ENCODE results near the gene LGALS7B.
"Not testable (repeated sequence)": the region's sequence is repeated elsewhere in the genome, so short reads cannot be mapped to it uniquely, and the experiment has no call there.

The LGALS7B gene

DNA sequence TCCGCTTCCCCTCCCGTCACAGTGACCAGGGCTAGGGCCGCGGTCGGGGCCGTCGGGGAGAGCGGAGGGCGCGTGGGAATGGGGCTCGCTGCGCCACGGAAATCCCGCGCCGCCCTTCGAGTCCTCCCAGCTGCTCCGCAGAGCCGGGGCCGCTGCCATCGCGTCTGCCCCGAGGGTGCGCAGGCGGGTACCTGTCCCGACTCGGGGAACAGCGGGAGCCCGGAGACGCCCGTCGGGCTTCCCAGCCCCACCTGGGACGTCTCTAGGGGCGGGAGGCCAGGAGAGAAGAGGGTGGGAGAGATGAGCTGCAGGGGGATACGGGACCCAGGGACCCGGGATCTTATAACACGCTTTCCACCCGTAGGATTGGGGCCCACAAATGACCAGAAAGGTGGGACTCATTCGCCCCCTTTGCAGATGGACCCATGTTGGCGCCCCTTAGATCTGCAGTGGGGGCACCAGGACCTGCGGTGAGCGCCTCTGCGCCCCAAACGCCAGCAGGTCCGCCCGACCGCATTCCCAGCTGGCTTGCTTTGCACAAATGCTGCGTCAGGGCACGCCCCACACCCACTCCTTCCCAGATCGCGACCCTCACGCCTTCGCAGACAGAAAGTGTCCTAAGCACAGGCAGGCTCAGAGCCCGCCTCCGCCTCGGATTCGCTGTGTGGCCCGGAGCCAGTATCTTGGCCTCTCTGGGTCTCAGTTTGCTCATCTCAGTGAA lies 18.6 kb upstream of the LGALS7B start:
- not testable (repeated sequence) for DNase-seq

DNA sequence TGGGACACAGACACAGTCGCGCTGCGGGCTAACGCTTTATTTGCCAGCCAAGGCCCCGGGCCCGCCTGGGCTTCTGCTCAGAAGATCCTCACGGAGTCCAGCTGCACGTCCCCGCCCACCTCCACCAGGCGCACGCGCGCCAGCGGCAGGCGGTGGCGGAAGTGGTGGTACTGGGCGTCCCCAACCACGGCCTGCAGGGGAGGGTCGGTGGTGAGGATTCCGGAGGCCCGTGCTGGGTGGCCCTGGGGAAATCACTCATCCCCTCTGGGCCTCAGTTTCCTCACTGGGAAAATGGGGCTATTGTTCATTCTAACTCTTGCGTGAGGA lies 18.1 kb upstream of the LGALS7B start:
- DNase-seq: not testable (repeated sequence)

DNA sequence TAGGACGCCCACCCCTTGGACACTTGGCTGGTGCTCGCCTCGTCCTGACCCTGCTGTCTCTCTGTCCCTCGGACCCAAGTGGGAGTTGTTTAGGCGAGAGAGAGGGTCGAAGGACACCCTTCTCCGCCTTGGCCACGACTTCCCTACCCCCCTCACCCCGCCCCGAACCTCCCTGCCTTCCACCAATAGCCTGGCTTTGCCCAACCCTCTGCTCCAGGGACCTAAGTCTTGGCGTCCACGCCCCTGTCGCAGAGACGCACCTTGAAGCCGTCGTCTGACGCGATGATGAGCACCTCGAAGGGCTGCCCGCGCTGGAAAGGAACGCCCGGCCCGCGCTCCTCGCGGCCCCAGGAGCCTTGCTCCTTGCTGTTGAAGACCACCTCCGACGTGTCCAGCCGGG lies 17.4 kb upstream of the LGALS7B start:
- not testable (repeated sequence) for DNase-seq

DNA sequence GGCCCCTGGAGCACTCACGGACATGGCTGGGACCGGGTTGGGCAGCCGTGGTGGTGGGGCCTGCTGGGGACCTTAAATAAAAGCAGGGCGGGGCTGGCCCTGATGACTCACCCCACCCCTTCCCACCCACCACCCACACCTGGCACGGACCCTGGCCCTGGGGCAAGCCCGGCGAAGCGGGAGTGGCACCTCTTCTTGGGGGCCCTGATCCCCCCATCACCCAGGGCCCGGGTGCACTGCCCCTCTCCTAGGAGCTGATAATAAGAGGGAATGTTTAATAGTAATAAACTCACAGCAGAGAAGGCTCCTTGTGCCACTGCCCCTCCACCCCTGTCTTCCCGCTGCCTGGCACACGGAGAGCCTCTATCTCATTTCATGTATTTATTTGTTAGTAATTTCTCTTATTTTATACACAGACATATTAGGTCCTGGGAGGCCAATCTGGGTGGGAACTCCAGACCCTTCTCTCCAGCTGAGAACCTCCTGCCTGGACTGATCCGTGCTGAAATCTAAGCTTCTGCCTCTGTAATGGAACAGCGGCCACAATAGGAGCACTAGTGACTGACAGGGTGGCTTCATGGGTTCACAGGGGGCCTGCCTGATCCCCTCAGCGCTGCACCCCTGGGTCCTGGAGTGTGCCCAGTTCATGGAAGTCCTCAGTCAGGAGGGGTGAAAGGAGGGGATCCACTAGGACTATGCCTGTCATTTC lies 15.4 kb upstream of the LGALS7B start, which contains the start of gene LGALS7:
LGALS7 (minus strand) TSS at position 49 of the 709 bp plus-strand sequence; CDS start at position 24, 25 bp downstream.
- DNase-seq: no peak

DNA sequence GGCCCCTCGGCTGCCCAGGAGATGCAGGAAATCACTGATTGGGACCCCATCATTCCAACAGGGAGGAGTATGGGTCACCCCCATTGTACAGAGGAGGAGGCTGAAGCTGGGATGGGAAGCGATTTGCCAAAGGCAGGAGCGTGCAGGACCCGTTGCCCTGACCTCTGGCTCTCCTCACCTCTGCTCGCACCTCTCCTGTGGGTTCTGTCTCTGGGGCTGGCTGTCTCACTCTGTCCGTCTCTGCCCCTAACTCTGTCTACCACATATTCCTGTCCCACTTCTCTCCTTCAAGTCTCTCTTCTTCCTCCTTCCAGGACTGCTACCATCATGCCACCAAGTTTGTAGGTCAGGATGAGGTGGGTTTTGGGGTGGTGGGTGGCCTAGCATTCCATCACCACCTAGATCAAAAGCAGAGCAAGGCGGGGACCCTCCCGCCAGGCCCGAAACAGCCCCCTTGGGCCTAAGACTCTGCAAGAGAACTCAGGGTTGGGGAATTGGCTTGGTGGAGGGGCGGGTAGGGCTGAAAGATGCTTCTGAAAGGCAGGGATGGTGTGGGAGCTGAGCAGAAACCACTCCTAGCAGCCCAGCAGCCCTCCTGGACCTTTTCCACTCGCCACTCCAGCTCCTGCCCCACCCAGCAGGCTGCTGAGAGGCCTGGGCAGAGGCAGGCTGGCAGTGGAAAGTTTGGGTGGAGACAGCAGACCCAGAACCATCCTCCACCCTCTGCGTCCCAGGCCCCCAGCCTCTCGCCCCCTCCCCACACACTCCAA lies 14.6 kb upstream of the LGALS7B start:
- DNase-seq: no peak

DNA sequence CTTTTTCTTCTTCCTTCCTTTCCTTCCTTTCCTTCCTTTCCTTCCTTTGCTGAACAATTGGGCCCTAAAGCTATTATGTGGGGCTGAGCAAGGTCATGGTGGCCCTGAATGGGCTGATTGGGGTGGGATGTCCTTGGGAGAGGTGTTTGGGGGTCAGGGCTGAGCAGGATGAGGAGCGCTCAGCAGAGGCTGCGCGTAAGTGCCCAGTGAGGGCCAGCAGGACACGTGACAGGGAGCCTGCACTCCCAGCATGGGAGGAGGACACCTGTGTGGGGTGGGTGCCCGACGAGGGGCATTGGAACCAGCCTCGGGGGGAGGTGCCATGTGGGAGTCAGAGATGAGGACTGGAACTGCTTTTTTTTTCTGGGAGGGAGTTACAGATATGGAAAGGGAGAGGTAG lies 10.3 kb upstream of the LGALS7B start:
- DNase-seq: no peak

DNA sequence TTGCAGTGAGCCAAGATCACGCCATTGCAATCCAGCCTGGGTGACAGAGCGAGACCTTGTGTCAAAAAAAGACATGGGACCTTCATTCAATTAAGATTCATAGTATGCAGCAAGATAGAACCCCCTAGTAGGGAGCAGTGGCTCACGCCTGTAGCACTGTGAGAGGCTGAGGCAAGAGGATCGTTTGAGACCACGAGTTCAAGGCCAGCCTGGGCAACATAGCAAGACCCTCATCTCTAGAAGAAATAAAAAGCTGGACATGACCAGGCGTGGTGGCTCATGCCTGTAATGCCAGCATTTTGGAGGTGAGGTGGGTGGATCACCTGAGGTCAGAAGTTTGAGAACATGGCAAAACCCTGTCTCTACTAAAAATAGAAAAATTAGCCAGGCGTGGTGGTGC lies 8.6 kb upstream of the LGALS7B start:
- no peak for DNase-seq

DNA sequence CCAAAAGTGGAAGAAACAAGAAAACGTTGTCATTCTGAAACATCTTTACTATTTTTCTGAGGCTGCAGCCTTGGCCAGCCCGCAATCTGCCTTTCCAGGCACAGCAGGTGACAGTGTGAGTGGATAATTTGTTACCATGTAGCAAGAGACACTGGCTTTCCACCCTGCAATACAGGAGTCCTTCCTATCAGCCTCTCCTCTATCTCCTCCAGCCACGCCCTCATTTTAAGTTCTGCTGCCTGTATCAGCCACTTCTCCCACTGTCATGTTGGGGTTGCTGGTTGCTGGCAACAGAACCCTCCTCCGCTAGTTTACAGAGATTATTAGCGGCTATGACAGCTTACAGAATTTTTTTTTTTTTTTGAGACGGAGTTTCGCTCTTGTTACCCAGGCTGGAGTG lies 7.9 kb upstream of the LGALS7B start:
- DNase-seq: peak; percentile 28

DNA sequence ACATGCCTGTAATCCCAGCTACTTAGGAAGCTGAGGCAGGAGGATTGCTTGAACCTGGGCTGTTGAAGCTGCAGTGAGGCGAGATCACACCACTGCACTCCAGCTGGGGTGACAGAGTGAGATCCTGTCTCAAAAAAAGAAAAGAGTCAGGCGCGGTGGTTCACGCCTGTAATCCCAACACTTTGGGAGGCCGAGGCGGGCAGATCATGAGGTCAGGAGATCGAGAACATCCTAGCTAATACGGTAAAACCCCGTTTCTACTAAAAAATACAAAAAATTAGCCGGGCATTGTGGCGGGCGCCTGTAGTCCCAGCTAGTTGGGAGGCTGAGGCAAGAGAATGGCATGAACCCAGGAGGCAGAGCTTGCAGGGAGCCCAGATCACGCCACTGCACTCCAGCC lies 6.8 kb upstream of the LGALS7B start:
- DNase-seq: not testable (repeated sequence)

DNA sequence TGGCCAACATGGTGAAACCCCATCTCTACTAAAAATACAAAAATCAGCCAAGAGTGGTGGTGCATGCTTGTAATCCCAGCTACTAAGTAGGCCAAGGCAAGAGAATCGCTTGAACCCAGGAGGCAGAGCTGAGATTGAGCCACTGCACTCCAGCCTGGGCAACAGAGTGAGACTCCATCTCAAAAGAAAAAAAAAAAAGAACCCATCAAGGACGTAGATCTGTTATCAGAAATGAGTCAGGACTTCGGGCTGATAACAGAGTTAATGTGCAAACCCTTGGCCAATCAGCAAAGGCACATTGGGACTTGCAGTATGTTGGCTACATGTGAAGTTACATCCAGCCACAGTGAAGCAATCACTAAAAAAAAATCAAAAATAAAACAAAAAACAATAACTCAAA lies 4.8 kb upstream of the LGALS7B start:
- no peak for DNase-seq

DNA sequence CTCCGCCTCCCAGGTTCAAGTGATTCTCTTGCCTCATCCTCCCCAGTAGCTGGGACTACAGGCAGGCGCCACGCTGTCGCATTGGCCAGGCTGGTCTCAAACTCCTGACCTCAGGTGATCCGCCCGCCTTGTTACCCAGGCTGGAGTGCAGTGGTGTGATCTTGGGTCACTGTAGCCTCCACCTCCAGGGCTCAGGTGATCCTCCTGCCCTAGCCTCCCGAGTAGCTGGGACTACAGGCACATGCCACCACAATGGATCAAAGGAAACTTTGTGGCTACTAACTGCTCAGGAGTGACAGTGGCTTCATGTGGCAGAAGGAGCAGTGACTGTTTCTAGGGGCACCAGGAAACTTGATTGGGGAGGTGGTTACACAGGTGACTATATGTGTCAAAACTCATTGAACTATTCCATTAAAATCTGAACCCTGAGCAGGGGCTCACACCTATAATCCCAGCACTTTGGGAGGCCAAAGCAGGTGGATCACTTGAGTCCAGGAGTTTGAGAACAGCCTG lies 3.8 kb upstream of the LGALS7B start:
- no peak for DNase-seq

DNA sequence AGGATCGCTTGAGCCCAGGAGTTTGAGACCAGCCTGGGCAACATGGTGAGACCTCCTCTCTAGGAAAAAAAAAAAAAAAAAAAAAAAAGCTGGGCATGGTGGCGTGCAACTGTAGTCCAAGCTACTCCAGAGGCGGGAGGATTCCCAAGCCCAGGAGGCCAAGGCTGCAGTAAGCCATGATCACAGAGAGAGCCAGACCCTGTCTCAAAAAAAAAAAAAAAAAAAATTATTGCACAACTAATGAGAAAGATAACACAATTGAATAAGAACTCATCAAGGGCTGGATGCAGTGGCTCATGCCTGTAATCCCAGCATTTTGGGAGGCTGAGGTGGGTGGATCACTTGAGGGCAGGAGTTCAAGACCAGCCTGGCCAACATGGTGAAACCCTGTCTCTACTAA lies 2.9 kb upstream of the LGALS7B start:
- not testable (repeated sequence) for DNase-seq

DNA sequence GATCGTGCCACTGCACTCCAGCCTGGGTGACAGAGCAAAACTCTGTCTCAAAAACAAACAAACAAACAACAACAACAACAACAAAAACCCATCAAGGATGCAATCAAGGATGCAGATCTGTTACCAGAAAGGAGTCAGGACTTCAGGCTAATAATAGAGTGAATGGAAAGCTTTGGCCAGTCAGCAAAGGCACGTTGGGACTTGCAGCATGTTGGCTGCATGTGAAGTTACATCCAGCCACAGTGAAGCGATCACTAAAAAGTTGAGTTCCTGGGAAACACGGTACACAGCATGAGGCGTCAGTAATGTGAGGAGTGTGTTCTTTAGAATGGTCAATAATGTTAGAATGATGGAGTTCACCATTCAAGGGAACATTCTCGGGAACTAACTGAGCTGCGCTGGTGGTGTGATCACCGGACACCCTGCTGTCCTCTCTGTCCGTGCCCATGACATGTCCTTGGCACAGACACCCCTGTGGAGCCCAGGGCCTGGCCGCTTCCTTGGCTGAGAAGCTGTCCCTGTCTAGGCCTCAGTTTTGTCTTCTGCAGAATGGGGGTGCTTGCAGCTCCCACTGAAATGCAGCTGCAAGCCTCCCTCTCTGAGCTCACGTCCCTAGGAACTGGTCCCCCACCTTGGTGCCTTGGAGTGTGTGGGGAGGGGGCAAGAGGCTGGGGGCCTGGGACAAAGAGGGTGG lies 2.3 kb upstream of the LGALS7B start:
- no peak for DNase-seq

DNA sequence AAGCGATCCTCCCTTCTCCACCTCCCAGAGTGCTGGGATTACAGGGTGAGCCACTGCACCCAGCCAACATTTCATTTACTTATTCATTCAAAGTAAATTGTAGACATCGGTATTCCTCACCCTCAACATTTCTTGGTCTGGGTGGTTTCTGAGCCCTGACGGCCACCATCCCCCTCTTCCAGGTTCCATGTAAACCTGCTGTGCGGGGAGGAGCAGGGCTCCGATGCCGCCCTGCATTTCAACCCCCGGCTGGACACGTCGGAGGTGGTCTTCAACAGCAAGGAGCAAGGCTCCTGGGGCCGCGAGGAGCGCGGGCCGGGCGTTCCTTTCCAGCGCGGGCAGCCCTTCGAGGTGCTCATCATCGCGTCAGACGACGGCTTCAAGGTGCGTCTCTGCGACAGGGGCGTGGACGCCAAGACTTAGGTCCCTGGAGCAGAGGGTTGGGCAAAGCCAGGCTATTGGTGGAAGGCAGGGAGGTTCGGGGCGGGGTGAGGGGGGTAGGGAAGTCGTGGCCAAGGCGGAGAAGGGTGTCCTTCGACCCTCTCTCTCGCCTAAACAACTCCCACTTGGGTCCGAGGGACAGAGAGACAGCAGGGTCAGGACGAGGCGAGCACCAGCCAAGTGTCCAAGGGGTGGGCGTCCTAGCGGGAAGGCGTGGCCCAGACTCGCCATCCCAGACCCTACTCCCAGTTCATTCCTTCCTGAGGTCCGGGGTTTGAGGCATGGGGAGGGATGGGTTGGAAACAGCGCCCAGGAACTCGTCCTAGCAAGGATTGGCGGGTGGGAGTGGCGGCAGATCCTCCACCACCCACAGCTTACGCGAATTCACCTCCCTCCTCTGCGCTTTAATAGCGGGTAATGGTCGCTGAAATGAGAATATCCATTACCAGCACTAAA lies 1.8 kb downstream of the LGALS7B start:
- DNase-seq: not testable (repeated sequence)

DNA sequence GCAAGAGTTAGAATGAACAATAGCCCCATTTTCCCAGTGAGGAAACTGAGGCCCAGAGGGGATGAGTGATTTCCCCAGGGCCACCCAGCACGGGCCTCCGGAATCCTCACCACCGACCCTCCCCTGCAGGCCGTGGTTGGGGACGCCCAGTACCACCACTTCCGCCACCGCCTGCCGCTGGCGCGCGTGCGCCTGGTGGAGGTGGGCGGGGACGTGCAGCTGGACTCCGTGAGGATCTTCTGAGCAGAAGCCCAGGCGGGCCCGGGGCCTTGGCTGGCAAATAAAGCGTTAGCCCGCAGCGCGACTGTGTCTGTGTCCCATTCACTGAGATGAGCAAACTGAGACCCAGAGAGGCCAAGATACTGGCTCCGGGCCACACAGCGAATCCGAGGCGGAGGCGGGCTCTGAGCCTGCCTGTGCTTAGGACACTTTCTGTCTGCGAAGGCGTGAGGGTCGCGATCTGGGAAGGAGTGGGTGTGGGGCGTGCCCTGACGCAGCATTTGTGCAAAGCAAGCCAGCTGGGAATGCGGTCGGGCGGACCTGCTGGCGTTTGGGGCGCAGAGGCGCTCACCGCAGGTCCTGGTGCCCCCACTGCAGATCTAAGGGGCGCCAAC lies 2.6 kb downstream of the LGALS7B start:
- not testable (repeated sequence) for DNase-seq

DNA sequence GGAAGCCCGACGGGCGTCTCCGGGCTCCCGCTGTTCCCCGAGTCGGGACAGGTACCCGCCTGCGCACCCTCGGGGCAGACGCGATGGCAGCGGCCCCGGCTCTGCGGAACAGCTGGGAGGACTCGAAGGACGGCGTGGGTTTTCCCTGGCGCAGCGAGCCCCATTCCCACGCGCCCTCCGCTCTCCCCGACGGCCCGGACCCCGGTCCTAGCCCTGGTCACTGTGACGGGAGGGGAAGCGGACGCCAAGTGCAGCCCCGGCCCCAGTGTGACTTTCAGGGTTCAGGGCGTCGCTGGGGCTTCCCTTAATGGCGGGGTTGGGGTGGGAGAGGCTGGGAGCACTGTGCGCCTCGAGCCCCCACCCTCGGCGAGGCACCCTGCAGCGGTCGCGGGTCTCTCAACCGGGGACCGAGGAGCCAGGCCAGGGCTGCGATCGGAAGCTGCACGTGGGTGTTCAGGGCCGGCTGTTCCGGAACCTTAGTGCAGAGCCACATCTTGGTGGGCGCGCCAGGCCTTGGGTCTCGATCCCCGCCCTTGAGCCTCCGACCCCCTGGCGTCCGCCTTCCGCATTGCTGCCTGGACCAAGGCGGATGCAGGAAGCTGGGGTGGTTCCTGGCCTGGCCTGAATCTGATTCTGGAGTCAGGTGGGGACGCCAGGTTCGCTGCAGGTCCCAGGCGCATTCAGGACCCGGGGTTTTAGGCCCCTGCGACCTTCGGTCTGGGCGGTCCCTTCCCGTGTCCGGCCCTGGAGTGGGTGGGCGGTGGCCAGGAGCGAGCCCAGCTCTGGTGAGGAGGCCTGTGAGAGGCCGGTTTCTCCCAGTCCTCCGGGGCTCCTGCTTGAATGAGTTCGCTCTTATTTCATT lies 3.5 kb downstream of the LGALS7B start:
- DNase-seq: peak; percentile 24

DNA sequence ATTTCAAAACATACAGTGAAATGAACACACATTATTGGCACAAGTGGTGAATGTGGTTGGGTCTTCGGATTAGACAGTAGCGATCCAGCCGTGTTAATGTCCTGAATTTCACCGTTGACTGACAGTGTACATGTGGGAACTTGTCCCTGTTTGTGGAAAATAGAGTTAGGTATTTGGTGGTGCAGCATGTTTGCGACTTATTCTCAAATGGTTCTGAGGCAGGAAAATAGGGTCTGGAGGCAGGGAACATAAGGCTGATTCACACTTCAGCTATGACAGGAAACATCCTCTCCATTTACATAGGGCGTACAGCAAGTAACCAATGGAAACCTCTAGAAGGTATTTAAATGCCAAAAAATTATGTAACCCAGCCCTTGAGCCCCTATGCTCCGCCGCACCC lies 4.2 kb downstream of the LGALS7B start:
- no peak for DNase-seq

DNA sequence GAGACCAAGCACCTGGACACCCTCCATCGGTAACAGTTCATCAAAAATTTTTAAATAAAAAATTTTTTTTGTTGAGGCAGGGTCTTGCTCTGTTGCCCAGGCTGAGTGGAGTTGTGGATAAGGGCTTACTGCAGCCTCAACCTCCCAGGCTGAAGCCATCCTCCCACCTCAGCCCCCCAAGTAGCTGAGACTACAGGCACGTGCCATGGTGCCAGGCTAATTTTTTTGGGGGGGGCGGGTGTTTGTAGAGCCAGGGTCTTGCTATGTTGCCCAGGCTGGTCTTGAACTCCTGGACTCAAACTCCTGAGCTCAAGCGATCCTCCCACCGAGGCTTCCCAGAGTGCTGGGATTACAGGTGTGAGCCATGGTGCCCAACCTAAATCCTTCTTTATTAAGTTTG lies 4.7 kb downstream of the LGALS7B start:
- DNase-seq: no peak

DNA sequence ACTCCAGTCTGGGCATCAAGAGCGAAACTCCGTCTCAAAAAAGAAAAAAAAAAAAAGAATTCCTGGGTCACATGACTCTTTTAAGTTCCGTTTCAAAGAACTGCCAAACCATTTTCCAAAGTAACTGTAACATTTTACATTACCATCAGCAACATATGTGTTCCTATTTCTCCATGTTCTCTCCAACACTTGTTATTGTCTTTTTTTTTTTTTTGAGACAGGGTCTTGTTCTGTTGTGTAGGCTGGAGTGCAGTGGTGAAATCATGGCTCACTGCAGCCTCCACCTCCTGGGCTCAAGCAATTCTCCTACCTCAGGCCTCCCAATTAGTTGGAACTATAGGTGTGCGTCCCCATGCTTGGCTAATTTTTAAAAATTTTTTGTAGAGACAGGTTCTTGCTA lies 6.5 kb downstream of the LGALS7B start:
- DNase-seq: no peak

DNA sequence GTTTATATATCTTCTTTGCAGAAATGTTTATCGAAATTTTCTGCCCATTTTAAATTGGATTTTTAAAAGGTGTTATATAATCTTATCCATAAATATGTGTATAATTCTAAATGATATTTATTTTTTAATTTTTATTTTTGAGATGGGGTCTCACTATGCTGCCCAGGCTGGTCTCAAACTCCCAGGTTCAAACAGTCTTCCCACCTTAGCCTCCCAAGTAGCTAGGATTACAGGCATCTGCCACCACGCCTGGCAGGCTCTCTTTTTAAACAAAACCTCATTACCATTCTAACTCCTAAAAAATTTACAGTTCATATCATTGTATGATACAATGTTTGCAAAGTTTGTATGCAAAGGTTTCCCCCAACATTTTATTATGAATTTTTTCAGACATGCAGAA lies 7.2 kb downstream of the LGALS7B start:
- no peak for DNase-seq

Data from NCI-H146 (cell line).